ENCODE measurements around the gene RDH13. TPM values are rescaled to one million over a fixed set of nuclear protein-coding genes. Genes with fewer than 3 reads are reported as not detected.

The RDH13 gene
- total and polyA plus RNA-seq, 10 of the 15 experiments (the other 5 are each of a cell fraction or from before 2014, with no cell fraction given): 1.3 to 11.6 (median 8.9) TPM

DNA sequence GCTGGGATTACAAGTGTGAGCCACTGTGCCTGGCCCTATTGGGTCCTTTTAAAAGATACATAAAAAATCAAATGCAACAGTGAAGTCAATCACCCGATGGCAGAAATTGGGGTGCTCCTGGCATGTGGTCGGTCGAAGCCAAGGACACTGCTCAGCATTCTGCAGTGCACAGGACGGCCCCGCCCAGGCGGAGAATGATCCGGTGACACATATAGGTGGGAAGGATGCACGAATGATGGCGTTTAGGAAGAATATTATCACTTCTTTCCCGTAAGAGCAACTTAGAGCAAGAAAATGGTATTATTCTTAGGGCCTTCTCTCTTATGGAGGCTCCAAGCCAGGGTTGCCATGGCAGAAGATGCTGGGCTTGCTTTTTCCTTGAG lies 21.7 kb downstream of the RDH13 start:
- no peak for TF ChIP-seq MTA2 (IDR thresholded peaks at IDR 0.05; ENCODE audit: low read depth)
- TF ChIP-seq MEF2B (IDR thresholded peaks at IDR 0.05; ENCODE audit: partially characterized antibody, poor library complexity, severe bottlenecking): no peak
- TF ChIP-seq BHLHE40 (IDR thresholded peaks at IDR 0.05; ENCODE audit: borderline replicate concordance in 1 of 2, low read depth in 2 of 2, low read length in 1 of 2): no peak
- no peak for TF ChIP-seq RUNX3 (IDR thresholded peaks at IDR 0.05; ENCODE audit: low read length)
- TF ChIP-seq ZNF24 (IDR thresholded peaks at IDR 0.05): no peak
- TF ChIP-seq, protein P1, sequence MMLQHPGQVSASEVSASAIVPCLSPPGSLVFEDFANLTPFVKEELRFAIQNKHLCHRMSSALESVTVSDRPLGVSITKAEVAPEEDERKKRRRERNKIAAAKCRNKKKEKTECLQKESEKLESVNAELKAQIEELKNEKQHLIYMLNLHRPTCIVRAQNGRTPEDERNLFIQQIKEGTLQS (IDR thresholded peaks at IDR 0.05; ENCODE audit: borderline replicate concordance, extremely low read depth, low read depth, low read length): no peak
- TF ChIP-seq TCF7 (IDR thresholded peaks at IDR 0.05; ENCODE audit: borderline replicate concordance): no peak
- no peak for TF ChIP-seq EP300 (IDR thresholded peaks at IDR 0.05; ENCODE audit: borderline replicate concordance in 1 of 2, control insufficient read depth in 1 of 2, low read depth in 2 of 2, low read length in 2 of 2)
- TF ChIP-seq NRF1 (conservative IDR thresholded peaks at IDR 0.05; ENCODE audit: low read depth, low read length): no peak
- TF ChIP-seq PML (IDR thresholded peaks at IDR 0.05; ENCODE audit: low read length): no peak
- TF ChIP-seq, protein P2, sequence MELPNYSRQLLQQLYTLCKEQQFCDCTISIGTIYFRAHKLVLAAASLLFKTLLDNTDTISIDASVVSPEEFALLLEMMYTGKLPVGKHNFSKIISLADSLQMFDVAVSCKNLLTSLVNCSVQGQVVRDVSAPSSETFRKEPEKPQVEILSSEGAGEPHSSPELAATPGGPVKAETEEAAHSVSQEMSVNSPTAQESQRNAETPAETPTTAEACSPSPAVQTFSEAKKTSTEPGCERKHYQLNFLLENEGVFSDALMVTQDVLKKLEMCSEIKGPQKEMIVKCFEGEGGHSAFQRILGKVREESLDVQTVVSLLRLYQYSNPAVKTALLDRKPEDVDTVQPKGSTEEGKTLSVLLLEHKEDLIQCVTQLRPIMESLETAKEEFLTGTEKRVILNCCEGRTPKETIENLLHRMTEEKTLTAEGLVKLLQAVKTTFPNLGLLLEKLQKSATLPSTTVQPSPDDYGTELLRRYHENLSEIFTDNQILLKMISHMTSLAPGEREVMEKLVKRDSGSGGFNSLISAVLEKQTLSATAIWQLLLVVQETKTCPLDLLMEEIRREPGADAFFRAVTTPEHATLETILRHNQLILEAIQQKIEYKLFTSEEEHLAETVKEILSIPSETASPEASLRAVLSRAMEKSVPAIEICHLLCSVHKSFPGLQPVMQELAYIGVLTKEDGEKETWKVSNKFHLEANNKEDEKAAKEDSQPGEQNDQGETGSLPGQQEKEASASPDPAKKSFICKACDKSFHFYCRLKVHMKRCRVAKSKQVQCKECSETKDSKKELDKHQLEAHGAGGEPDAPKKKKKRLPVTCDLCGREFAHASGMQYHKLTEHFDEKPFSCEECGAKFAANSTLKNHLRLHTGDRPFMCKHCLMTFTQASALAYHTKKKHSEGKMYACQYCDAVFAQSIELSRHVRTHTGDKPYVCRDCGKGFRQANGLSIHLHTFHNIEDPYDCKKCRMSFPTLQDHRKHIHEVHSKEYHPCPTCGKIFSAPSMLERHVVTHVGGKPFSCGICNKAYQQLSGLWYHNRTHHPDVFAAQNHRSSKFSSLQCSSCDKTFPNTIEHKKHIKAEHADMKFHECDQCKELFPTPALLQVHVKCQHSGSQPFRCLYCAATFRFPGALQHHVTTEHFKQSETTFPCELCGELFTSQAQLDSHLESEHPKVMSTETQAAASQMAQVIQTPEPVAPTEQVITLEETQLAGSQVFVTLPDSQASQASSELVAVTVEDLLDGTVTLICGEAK (IDR thresholded peaks at IDR 0.05; ENCODE audit: borderline replicate concordance): no peak
- no peak for TF ChIP-seq MEF2A (IDR thresholded peaks at IDR 0.05; ENCODE audit: insufficient read depth, low read depth, low read length)
- no peak for TF ChIP-seq FOS (IDR thresholded peaks at IDR 0.05; ENCODE audit: borderline replicate concordance, extremely low read depth, insufficient read length)
- TF ChIP-seq SREBF2 (IDR thresholded peaks at IDR 0.05; ENCODE audit: low read length): no peak
- no peak for TF ChIP-seq BRCA1 (IDR thresholded peaks at IDR 0.05; ENCODE audit: low read depth, low read length)
- no peak for TF ChIP-seq CHD2 (IDR thresholded peaks at IDR 0.05; ENCODE audit: borderline replicate concordance, low read depth, low read length)
- TF ChIP-seq WRNIP1 (IDR thresholded peaks at IDR 0.05; ENCODE audit: borderline replicate concordance, low read depth, low read length): no peak
- TF ChIP-seq DPF2 (IDR thresholded peaks at IDR 0.05): no peak
- no TSS peak for BruUV-seq (replicated peaks)
- 99% methylated on average over 10 of the region's 10 CpGs for WGBS (ENCODE audit: insufficient coverage, insufficient replicate concordance, low lambda C conversion rate, missing lambda C conversion rate)
- no peak overlapping the region for H3K9ac ChIP-seq (ENCODE audit: control insufficient read depth, insufficient read depth, low read length)
- H3K79me2 ChIP-seq (ENCODE audit: control insufficient read depth, insufficient read depth, low read length): no peaks in the 10 kb centered on the region
- RAD21 ChIA-PET (ENCODE audit: unreplicated experiment): no interaction called here
- H3K27ac ChIP-seq (ENCODE audit: control insufficient read depth, insufficient read depth): no peak overlapping the region
- peaks cover 0 to 14% of the 10 kb centered on the region in 2 experiments; a peak in 3 of 4 replicates for H3K36me3 ChIP-seq (ENCODE audit: control insufficient read depth in 2 of 2, insufficient read depth in 2 of 2, low read length in 1 of 2)
- ATAC-seq (no peak), DNase-seq (ENCODE audit: low read depth, low spot score) (no peak), FAIRE-seq (no peak)
- CTCF ChIA-PET: no interaction called here
- no peaks in the 10 kb centered on the region for H4K20me1 ChIP-seq (ENCODE audit: control insufficient read depth, insufficient read depth)
- H3K27me3 ChIP-seq (replicated peaks in 1 of 2; ENCODE audit: control insufficient read depth in 2 of 2, insufficient read depth in 2 of 2, low read length in 1 of 2): no peaks in the 10 kb centered on the region
- in situ Hi-C loops (cut with MboI): no loop called here
- no peaks in the 10 kb centered on the region for H3K9me3 ChIP-seq (replicated peaks; ENCODE audit: control insufficient read depth, insufficient read depth, low read length)
- POLR2A ChIA-PET: no interaction called here
- H2AFZ ChIP-seq (ENCODE audit: control insufficient read depth, low read depth, low read length): no peak overlapping the region
- no peak overlapping the region for H3K4me3 ChIP-seq
- SMC1A ChIA-PET (ENCODE audit: uncharacterized antibody, unreplicated experiment): no interaction called here
- H3K4me2 ChIP-seq (ENCODE audit: control insufficient read depth, insufficient read depth): no peak overlapping the region
- no peaks in the 10 kb centered on the region for H3K4me1 ChIP-seq (ENCODE audit: control insufficient read depth, insufficient read depth, low read length)
- intact Hi-C loops (cut with micrococcal nuclease; ENCODE audit: unreplicated experiment): no loop called here

All from GM12878 (cell line).